HG03060 (cell line): ENCODE measurements around the gene AFMID.
"Not testable (repeated sequence)": the region's sequence is repeated elsewhere in the genome, so short reads cannot be mapped to it uniquely, and the experiment has no call there.

ENCODE experiments used
- ATAC-seq: cut with Tn5 transposase; IDR thresholded peaks from one replicate; pipeline ENCODE4 v1.9.1; 2021; ENCODE audit warnings: low read depth, moderate number of reproducible peaks; ENCODE audit not compliant: unreplicated experiment

The AFMID gene

GRCh38 chr17:78219396-78220150 lies 32.4 kb downstream of the AFMID start:
- no peak for ATAC-seq

GRCh38 chr17:78223061-78223460 lies 35.9 kb downstream of the AFMID start:
- ATAC-seq, result no peak

GRCh38 chr17:78223765-78224164 lies 36.6 kb downstream of the AFMID start:
- no peak for ATAC-seq

GRCh38 chr17:78224231-78225087 lies 37.3 kb downstream of the AFMID start:
- ATAC-seq, result no peak

- ATAC-seq, result no peak
These were observed 38.1 kb downstream of the AFMID start for GRCh38 chr17:78225088-78225865.

GRCh38 chr17:78226055-78226758 lies 39.0 kb downstream of the AFMID start:
- no peak for ATAC-seq

- no peak for ATAC-seq
These were observed 39.7 kb downstream of the AFMID start for GRCh38 chr17:78226759-78227454.

GRCh38 chr17:78227455-78227916 lies 40.3 kb downstream of the AFMID start:
- no peak for ATAC-seq

- ATAC-seq, result no peak
These were observed 41.0 kb downstream of the AFMID start for GRCh38 chr17:78228176-78228575.

- no peak for ATAC-seq
These were observed 43.2 kb downstream of the AFMID start for GRCh38 chr17:78230252-78230962.

GRCh38 chr17:78230996-78231935 lies 44.1 kb downstream of the AFMID start, which contains the start of gene TMEM235:
TSS of gene TMEM235 (plus strand) at chr17:78231631. CDS start at chr17:78232024, 393 bp downstream.
- ATAC-seq, result no peak

- no peak for ATAC-seq
These were observed 45.1 kb downstream of the AFMID start for GRCh38 chr17:78231991-78232858.

- no peak for ATAC-seq
These were observed 45.7 kb downstream of the AFMID start for GRCh38 chr17:78232859-78233173.

GRCh38 chr17:78233678-78234077 lies 46.5 kb downstream of the AFMID start:
- no peak for ATAC-seq

GRCh38 chr17:78234261-78234865 lies 47.2 kb downstream of the AFMID start:
- no peak for ATAC-seq

GRCh38 chr17:78235022-78235421 lies 47.9 kb downstream of the AFMID start:
- not testable (repeated sequence) for ATAC-seq

- ATAC-seq, result no peak
These were observed 48.7 kb downstream of the AFMID start for GRCh38 chr17:78235885-78236284.
